ENCODE measurements around the gene TMEM234. TPM values are rescaled to one million over a fixed set of nuclear protein-coding genes. Genes with fewer than 3 reads are reported as not detected.

The TMEM234 gene
- total RNA-seq (2022; extraction: Qiagen RNA extraction; ENCODE audit: low read depth) = 8.1 to 10.7 TPM (median 10.5 TPM) in 5 replicates

DNA sequence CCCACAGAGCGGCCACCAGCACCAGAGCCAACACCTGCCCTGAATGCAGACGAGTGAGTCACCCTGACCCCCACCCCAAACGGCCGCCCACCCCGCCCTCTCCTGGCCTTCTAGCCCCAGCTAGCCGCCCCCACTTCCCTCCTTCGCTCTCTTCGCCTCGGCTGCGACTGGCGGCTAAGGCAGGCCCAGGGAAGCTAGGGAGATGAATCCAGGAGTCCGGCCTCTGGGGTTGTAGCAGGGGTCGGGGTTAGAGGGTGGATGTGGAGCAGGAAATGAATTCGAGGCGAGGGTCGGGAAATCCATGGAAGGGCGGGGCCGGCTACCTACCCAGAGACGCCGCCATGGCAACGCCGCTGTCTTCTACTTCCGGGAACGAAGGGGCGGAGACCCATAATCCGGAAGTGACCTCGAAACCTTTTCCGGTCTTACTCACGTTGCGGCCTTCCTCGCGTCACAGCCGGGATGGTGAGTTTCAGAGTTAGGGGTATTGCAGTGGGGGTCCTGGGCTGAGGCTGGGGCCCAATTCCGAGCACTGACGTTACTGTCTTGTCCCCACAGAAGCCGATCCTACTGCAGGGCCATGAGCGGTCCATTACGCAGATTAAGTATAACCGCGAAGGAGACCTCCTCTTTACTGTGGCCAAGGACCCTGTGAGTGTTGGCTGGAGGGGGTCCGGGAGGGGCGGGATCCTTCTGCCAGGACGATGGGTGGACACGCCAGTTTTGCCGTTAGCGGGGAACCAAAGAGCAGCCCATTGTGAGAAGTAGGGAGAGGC is at the start of gene TMEM234, which contains the start of gene EIF3I:
Gene TMEM234 (minus strand): TSS at position 374 of the 776 bp plus-strand sequence. CDS start 31 bp downstream, at position 343.
Gene EIF3I (plus strand): TSS at position 428 of the 776 bp plus-strand sequence. CDS start 35 bp downstream, at position 463.

DNA sequence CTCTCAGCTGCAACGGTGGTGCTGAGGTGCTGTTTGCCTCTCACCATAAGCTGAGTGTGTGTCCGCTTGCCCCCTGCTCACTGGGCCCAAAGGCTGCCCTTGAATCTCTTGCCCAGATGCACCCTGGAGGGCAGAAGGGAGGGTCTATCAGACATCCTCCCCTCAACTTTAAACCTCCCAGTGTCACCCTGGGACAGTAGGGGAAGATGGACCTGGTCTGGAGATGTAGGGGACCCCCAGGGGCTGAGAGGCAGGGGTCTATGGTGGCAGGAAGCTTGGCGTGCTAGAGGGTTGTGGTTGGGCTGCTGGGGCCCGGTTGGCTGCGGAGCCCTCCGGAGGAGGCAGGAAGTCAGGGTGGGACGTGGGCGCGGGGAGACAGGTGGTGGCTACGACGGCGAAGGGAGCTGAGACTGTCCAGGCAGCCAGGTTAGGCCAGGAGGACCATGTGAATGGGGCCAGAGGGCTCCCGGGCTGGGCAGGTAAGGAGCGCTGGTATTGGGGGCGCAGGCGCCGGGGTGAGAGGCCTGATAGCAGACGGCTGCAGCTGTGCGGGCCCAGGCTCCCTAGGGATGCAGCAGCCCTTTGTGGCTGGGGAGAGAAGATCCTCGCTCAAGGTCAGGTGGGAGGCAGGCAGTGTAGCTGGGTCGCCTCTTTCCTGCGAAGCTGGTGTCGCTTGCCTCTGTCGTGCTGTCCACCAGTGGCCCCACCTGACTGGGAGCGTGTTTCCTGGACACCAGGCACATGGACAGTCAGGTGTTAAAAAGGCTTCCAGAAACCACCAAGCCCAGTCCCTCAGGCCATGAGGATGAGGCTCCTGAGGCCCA is 29.0 kb upstream of the TMEM234 start, which contains the start of gene LCK:
Gene LCK (plus strand): TSS at position 373 of the 824 bp plus-strand sequence. CDS start 23,065 bp downstream, outside the sequence.

DNA sequence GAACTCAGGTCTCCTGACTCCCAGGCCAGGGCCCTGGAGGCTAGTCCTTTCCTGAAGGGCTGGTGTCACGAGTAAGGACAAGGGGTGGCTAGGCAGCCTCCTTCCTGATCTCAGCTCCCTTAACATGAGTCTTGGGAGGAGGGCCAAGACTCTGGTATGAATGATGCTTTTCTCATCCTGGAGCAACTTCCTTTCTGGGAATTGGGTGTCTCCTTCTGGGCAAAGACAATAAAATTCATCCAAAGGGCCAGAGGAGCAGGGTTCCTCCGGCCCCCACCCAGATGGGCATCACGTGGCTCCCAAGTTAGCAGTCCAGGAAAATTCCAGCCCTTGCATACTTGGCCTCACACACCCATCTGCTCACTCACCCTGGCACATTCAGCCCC is 24.7 kb upstream of the TMEM234 start, which contains the start of gene FAM167B:
Gene FAM167B (plus strand): TSS at position 335 of the 386 bp plus-strand sequence. CDS start 200 bp downstream, outside the sequence.

GRCh38 chr1:32208891-32209328 is 13.2 kb downstream of the TMEM234 start, which contains the start of gene DCDC2B:
DCDC2B (plus strand) TSS chr1:32209089; CDS start chr1:32209094, 5 bp downstream.

DNA sequence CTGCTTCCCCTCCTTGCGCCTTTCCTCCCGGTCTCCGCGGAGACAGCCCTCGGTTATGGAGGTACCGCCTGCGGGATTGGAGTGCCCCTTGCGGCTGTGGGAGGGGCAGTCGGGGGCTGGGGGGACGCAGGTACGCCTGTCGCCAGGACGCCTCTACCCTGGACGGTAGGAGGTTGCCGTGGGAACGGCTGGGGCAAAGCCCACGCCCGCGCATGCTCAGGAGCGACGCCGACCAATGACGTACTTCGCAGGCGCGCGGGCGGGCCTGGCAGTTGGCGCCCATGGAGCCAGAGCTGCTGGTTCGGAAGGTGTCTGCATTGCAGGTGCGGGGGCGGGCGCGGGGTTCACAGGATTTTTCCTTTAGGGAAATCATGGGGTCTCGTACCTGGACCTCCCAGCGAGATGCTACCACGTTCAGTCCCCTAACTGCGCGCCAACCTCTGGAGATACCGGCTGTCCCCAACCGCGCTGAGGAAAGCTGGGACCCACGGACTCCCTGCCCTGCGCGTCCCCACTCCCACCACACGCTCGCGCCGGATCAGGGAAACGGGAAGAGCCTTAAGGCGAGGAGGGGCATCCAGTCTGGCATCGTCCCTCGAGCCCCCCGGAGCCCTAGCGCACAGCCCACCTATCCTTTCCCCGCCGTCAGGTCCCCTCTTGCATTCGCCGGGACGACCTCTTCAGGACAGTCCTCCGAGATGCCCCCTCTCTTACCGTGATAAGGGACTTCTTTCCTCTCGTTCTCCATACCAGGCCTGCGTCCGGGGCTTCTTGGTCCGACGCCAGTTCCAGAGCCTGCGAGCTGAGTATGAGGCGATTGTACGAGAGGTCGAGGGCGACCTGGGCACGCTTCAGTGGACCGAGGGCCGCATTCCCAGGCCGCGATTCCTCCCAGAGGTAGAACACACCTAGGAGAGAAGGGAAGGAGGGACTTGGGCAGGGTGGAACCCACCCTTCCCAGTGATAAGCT is 16.5 kb downstream of the TMEM234 start, which contains the start of gene IQCC:
Gene IQCC (plus strand): TSS at position 271 of the 970 bp plus-strand sequence. CDS start 11 bp downstream, at position 282.

DNA sequence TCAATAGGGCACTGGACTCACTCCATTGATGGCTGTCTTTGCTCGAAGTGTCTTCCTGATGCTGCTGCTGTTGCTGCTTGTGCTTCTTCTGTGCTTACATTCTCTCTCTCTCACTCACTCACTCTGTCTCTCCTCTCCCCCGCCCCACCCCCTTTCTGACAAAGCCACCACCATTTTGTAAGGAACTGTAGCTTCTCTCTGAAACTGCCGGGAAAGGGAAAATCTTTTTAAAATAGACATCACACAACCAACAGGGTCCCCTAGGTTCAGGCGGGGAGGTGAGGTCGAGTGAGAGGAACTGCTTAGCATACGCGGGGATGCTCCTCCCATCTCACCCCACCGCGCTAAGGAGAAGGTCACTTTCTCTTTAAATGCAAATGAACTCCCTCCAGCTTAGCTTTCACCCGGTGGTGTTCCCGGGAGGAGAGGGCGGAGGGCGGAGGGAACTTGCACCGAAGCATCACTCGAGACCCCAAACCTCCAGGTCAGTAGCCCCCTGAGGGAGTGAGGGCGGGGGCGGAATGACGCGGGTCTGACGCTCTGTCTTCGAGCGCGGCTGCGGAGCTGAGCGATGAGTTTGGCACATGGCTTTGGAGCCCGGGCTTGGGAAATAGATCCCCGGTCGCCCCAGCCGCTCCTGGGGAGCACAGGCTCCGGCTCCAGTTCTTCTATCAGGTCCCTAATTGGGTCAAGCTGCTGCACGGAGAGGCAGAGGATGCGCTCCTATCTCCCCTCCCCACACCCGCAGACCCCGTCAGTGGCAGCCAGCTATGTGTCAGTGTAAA is 21.7 kb downstream of the TMEM234 start, which contains the start of gene CCDC28B:
Gene CCDC28B (plus strand): TSS at position 370 of the 785 bp plus-strand sequence. CDS start 1,341 bp downstream, outside the sequence.

DNA sequence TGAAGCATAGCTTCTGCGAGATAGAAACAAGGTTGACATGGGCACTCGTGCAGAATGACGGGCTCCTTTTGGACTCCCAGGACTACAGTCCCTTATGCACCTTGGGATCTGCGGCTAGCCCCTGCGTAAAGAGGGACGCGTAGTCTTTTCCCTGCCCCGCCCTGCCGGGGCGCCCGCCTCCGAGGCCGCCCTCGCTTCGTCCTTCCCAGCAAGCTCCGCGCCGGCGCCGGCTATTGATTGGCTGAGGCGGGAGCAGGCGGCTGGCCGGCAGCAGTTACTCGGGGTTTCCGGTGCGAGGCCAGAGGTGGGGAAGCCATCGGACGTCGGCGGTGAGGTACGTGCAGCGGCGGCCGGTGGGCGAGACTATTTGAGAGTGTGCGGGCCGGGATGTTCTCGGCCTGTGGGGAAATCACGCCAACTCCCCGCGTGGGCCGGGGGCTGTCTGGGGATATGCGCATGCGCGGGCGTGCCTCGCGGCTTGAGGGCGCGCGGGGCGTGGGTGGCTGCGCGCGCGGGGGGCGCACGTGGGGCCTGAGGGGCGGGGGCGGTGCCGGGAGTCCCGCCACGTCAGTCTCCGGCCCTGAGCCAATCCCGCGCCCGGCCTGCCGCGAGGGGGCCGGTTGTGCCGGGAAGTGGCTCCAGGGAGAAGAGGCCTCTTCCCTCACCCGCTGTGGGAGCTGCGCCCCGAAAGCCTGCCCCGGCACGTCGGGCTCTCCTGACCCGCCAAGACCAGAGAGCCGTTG is 42.5 kb downstream of the TMEM234 start, which contains the start of gene TXLNA:
Gene TXLNA (plus strand): TSS at position 233 of the 743 bp plus-strand sequence. CDS start 671 bp downstream, outside the sequence.

Other genes starting within 250 kb of the TMEM234 start
- 105 to 151 TPM (median 137 TPM) in 5 replicates for gene KHDRBS1, start 208.5 kb downstream of the TMEM234 start, total RNA-seq (2022; extraction: Qiagen RNA extraction; ENCODE audit: low read depth)
- 6.7 to 12.9 TPM (median 12.0 TPM) in 5 replicates for gene TMEM39B, start 149.4 kb downstream of the TMEM234 start, total RNA-seq (2022; extraction: Qiagen RNA extraction; ENCODE audit: low read depth)
- 14.1 to 16.7 TPM (median 14.9 TPM) in 5 replicates for gene KPNA6, start 114.3 kb downstream of the TMEM234 start, total RNA-seq (2022; extraction: Qiagen RNA extraction; ENCODE audit: low read depth)
- gene TXLNA, start 42.7 kb downstream of the TMEM234 start, total RNA-seq (2022; extraction: Qiagen RNA extraction; ENCODE audit: low read depth) = 26.4 to 30.0 TPM (median 29.2 TPM) in 5 replicates
- 1.1 to 2.8 TPM (median 1.8 TPM) in 5 replicates for gene CCDC28B, start 21.8 kb downstream of the TMEM234 start, total RNA-seq (2022; extraction: Qiagen RNA extraction; ENCODE audit: low read depth)
- gene IQCC, start 16.7 kb downstream of the TMEM234 start, total RNA-seq (2022; extraction: Qiagen RNA extraction; ENCODE audit: low read depth) = 1.6 to 2.7 TPM (median 2.1 TPM) in 5 replicates
- gene DCDC2B, start 13.3 kb downstream of the TMEM234 start, total RNA-seq (2022; extraction: Qiagen RNA extraction; ENCODE audit: low read depth) = not detected in 5 replicates
- 262 to 314 TPM (median 274 TPM) in 5 replicates for gene EIF3I, start 54 bp upstream of the TMEM234 start, total RNA-seq (2022; extraction: Qiagen RNA extraction; ENCODE audit: low read depth)
- 0.36 to 0.86 TPM (median 0.73 TPM) in 5 replicates for gene FAM167B, start 24.9 kb upstream of the TMEM234 start, total RNA-seq (2022; extraction: Qiagen RNA extraction; ENCODE audit: low read depth)
- not detected in 5 replicates for gene LCK, start 28.9 kb upstream of the TMEM234 start, total RNA-seq (2022; extraction: Qiagen RNA extraction; ENCODE audit: low read depth)
- gene HDAC1, start 69.7 kb upstream of the TMEM234 start, total RNA-seq (2022; extraction: Qiagen RNA extraction; ENCODE audit: low read depth) = 52.8 to 61.8 TPM (median 54.7 TPM) in 5 replicates
- 54.0 to 74.4 TPM (median 66.1 TPM) in 5 replicates for gene MARCKSL1, start 113.9 kb upstream of the TMEM234 start, total RNA-seq (2022; extraction: Qiagen RNA extraction; ENCODE audit: low read depth)
- gene FAM229A, start 140.1 kb upstream of the TMEM234 start, total RNA-seq (2022; extraction: Qiagen RNA extraction; ENCODE audit: low read depth) = 2.0 to 4.7 TPM (median 4.0 TPM) in 5 replicates
- gene TSSK3, start 140.2 kb upstream of the TMEM234 start, total RNA-seq (2022; extraction: Qiagen RNA extraction; ENCODE audit: low read depth) = 0.25 TPM in 1 of 5 replicates, not detected in the others
- 16.7 to 22.6 TPM (median 22.5 TPM) in 5 replicates for gene BSDC1, start 172.1 kb upstream of the TMEM234 start, total RNA-seq (2022; extraction: Qiagen RNA extraction; ENCODE audit: low read depth)
- gene ZBTB8B, start 242.7 kb upstream of the TMEM234 start, total RNA-seq (2022; extraction: Qiagen RNA extraction; ENCODE audit: low read depth) = not detected in 5 replicates